Breast epithelium (tissue), 4 donors: ENCODE results near the gene NUMB. TPM values are rescaled to one million over a fixed set of nuclear protein-coding genes. Genes with fewer than 3 reads are reported as not detected.

Experiments
- DNase-seq, 2 donors: peaks; one replicate each; pipeline ENCODE4 v3.0.0-alpha.2; 2019; ENCODE audit warnings: low spot score in 2 of 2
- H3K27ac ChIP-seq, 2 donors: fragments of 200-600 bp; sonication (generic) in 1 of 2; one replicate each; pipeline ENCODE4 v1.5.1; 2016 to 2019; ENCODE audit warnings: mild to moderate bottlenecking in 1 of 2
- H3K27me3 ChIP-seq, 2 donors: fragments of 200-600 bp; sonication (generic) in 1 of 2; one replicate each; pipeline versions ENCODE4 v1.5.1 to v1.6.0; 2017 to 2019; ENCODE audit warnings: control low read depth in 1 of 2, mild to moderate bottlenecking in 1 of 2
- H3K36me3 ChIP-seq: fragments of 200-600 bp; one replicate; pipeline ENCODE4 v1.5.1; 2019
- H3K4me1 ChIP-seq, 2 donors: fragments of 200-600 bp; sonication (generic); one replicate each; pipeline ENCODE4 v1.5.1; 2016 to 2019; ENCODE audit warnings: control low read depth in 1 of 2
- H3K4me3 ChIP-seq, 3 donors: fragments of 200-600 bp; sonication (generic); 1 replicate in 2 of 3; 2 replicates in 1 of 3; pipeline ENCODE4 v1.5.1; 2016 to 2019; ENCODE audit warnings: mild to moderate bottlenecking in 3 of 3, moderate library complexity in 2 of 3
- H3K9me3 ChIP-seq, 2 donors: fragments of 200-600 bp; sonication (generic) in 1 of 2; one replicate each; pipeline ENCODE4 v1.5.1; 2016 to 2019; ENCODE audit warnings: control low read depth in 1 of 2
- POLR2A ChIP-seq: fragments of 450-650 bp; IDR thresholded peaks from one replicate; pipeline ENCODE4 v1.6.1; 2016; ENCODE audit warnings: antibody characterized with exemption, mild to moderate bottlenecking, moderate library complexity
- POLR2AphosphoS5 ChIP-seq, 3 donors: sonication (generic); formaldehyde crosslinking; IDR thresholded peaks; one replicate each; pipeline ENCODE4 v1.6.1; 2017; ENCODE audit warnings: antibody characterized with exemption in 3 of 3
- intact Hi-C: fragments of 100-400 bp; cut with DNase I; formaldehyde crosslinking; loops from one replicate; pipeline ENCODE4 v1.15.1; 2023; ENCODE audit warnings: low total_unique reads
- total RNA-seq, 3 donors: library from RNA; depleted of rRNA; stranded (reverse); fragments of >200 nt; gene quantifications; one replicate each; pipeline ENCODE4 v1.1.0, GENCODE V29; 2016
- TF ChIP-seq, protein P1 (sequence below), 3 donors: fragments of 450-650 bp; IDR thresholded peaks; one replicate each; pipeline ENCODE4 v1.5.1; 2016 to 2017; ENCODE audit warnings: antibody characterized with exemption in 3 of 3, mild to moderate bottlenecking in 3 of 3, moderate library complexity in 3 of 3

NUMB gene
- total RNA-seq, 3 donors from 2014 or later, result 49.6 to 84.0 (median 61.6) TPM

DNA sequence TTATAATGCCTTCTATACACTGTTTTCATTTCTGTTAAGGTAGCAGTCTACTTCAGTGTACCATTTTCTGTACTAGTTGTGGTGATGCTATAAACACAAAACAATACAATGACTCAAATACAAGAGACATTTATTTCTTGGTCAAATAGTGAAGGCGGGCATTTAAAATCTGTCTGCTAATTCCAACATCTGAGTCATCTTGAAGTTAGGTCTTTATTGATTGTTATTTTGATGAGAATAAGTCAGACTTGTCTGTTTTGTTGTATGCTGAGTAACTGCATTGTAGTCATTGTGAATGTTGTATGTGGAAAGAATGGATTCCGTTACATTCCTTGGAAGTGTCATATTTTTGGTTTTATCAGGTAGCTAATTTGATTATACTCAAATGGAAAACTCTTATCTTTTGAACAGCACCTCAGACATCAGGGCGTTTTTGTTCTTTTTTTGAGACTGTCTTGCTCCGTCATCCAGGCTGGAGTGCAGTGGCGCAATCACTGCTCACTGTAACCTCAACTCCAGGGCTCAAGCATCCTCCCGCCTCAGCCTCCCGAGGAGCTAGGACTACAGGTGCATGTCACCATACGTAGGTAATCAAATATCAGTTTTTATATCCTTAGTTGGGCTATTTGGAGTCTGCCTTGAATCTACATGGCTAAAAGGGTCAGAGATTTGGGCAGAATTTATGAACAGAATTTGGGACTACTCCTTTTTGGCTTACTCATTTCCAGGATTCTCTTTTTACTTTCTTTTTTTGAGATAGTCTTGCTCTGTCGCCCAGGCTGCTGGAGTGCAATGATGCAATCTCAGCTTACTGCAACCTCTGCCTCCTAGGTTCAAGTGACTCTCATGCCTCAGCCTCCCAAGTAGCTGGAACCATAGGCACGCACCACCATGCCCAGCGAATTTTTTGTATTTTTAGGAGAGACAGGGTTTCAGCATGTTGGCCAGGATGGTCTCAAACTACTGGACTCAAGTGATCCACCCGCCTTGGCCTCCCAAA lies 164.3 kb downstream of the NUMB start:
- H3K4me3 ChIP-seq, result no peak overlapping the region

DNA sequence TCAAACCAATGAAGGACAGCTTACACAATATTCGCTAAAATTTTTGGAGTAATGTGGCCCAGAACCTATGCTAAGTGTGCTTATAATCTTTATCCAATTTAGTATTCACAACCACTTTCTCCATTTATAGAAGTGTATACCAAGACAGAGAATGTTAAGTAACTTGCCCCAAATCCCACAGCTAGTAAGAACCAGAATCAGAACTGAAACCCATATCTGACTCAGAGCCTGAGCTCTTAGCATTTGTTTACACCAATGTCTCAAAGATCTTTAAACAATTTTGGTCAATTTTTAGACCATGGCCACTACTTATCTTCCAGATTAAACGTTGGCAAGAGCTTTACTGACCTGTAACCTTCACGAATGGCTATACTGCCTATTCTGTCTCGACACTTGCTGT lies 168.1 kb downstream of the NUMB start:
- Histone ChIP-seq H3K27ac (no peak overlapping the region), H3K4me1 (no peaks in the 10 kb centered on the region), H3K36me3 (no peaks in the 10 kb centered on the region), H3K27me3 (no peaks in the 10 kb centered on the region), H3K4me3 (no peak overlapping the region), H3K9me3 (no peaks in the 10 kb centered on the region)
- intact Hi-C loops, result no loop called here
- no peak for DNase-seq
- TF ChIP-seq POLR2AphosphoS5 (IDR thresholded peaks at IDR 0.05) (no peak), POLR2A (no peak)
- TF ChIP-seq, protein P1, sequence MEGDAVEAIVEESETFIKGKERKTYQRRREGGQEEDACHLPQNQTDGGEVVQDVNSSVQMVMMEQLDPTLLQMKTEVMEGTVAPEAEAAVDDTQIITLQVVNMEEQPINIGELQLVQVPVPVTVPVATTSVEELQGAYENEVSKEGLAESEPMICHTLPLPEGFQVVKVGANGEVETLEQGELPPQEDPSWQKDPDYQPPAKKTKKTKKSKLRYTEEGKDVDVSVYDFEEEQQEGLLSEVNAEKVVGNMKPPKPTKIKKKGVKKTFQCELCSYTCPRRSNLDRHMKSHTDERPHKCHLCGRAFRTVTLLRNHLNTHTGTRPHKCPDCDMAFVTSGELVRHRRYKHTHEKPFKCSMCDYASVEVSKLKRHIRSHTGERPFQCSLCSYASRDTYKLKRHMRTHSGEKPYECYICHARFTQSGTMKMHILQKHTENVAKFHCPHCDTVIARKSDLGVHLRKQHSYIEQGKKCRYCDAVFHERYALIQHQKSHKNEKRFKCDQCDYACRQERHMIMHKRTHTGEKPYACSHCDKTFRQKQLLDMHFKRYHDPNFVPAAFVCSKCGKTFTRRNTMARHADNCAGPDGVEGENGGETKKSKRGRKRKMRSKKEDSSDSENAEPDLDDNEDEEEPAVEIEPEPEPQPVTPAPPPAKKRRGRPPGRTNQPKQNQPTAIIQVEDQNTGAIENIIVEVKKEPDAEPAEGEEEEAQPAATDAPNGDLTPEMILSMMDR (IDR thresholded peaks at IDR 0.05), result no peak

More for the DNA sequence above, 164.3 kb downstream of the NUMB start:
- TF ChIP-seq, protein P1 (IDR thresholded peaks at IDR 0.05), result no peak
- TF ChIP-seq POLR2A, result no peak
- TF ChIP-seq POLR2AphosphoS5 (IDR thresholded peaks at IDR 0.05), result no peak
- no peaks in the 10 kb centered on the region for H3K27me3 ChIP-seq
- intact Hi-C loops, result no loop called here
- H3K4me1 ChIP-seq, result no peaks in the 10 kb centered on the region
- no peaks in the 10 kb centered on the region for H3K36me3 ChIP-seq
- no peak for DNase-seq
- H3K9me3 ChIP-seq, result no peaks in the 10 kb centered on the region
- H3K27ac ChIP-seq, result no peak overlapping the region

DNA sequence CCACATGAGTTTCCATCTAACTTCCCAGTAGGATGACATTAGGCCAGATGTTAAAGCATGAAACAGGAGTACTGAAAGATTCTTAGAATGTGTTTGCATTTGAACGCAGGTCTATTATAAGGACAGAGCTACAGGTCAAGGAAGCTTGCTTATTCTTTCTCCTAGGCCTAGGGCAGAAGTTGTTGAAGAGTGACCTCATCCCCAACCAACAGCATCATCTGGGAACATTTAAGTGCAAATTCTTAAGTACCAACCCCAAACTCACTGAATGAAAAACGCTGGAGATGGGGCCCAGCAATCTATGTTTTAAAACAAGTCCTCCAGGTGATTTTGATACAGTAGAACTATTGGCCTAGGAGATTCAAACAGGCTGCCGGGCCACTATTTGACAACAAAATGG lies 168.6 kb downstream of the NUMB start:
- Histone ChIP-seq H3K9me3 (no peaks in the 10 kb centered on the region), H3K4me3 (no peak overlapping the region), H3K27me3 (no peaks in the 10 kb centered on the region), H3K4me1 (no peaks in the 10 kb centered on the region), H3K36me3 (no peaks in the 10 kb centered on the region), H3K27ac (no peak overlapping the region)
- DNase-seq, result no peak
- TF ChIP-seq POLR2A (no peak), POLR2AphosphoS5 (IDR thresholded peaks at IDR 0.05) (no peak)
- TF ChIP-seq, protein P1 (IDR thresholded peaks at IDR 0.05), result no peak
- intact Hi-C loops, result loop anchor here (10.0 kb wide), 1 partner anchor 55 kb away; the partner anchor contains the start of gene PAPLN

DNA sequence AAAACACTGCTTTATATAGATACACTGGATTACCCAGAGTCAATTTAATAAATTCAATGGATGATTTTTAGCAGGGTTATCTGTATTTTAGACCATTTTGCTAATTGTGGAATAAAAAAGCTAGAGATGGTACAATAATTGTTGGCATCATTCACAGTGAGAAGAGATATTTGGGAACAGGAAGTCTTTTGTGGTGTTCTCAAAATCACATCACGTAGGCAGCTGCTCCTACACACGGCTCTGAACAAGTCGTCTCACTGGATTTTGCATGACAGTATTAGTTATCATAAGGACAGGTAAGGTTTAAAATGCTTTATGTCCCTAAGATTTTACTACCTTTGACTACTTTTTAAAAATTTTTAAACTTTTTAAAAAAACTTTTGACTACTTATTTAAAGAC lies 169.0 kb downstream of the NUMB start:
- intact Hi-C loops, result loop anchor here (10.0 kb wide), 1 partner anchor 55 kb away; the partner anchor contains the start of gene PAPLN
- H3K27ac ChIP-seq, result no peak overlapping the region
- H3K27me3 ChIP-seq, result no peaks in the 10 kb centered on the region
- H3K36me3 ChIP-seq, result no peaks in the 10 kb centered on the region
- no peak overlapping the region for H3K4me3 ChIP-seq
- no peaks in the 10 kb centered on the region for H3K9me3 ChIP-seq
- no peaks in the 10 kb centered on the region for H3K4me1 ChIP-seq
- no peak for TF ChIP-seq POLR2AphosphoS5 (IDR thresholded peaks at IDR 0.05)
- no peak for DNase-seq

- H3K4me1 ChIP-seq, result no peaks in the 10 kb centered on the region
- H3K36me3 ChIP-seq, result no peaks in the 10 kb centered on the region
- H3K27me3 ChIP-seq, result no peaks in the 10 kb centered on the region
- TF ChIP-seq POLR2A, result no peak
- no peak for TF ChIP-seq POLR2AphosphoS5 (IDR thresholded peaks at IDR 0.05)
- TF ChIP-seq, protein P1 (IDR thresholded peaks at IDR 0.05), result no peak
- H3K9me3 ChIP-seq, result no peaks in the 10 kb centered on the region
- DNase-seq, result no peak
- intact Hi-C loops, result loop anchor here (10.0 kb wide), 1 partner anchor 52 kb away; the partner anchor contains the start of gene PAPLN
- H3K4me3 ChIP-seq, result no peak overlapping the region
- H3K27ac ChIP-seq, result no peak overlapping the region
Observed at GRCh38 chr14:73287071-73287470, 171.3 kb downstream of the NUMB start.
